ENCODE results near the gene RIMS4. TPM values are rescaled to one million over a fixed set of nuclear protein-coding genes. Genes with fewer than 3 reads are reported as not detected.

Gene RIMS4
- total RNA-seq, 1 donor = 0.36 TPM

- peak within 1 kb of the TSS; percentile 33 for H3K27ac ChIP-seq (ENCODE audit: low read depth, low read length)
- H3K79me2 ChIP-seq (ENCODE audit: insufficient read depth, low read length) = no peaks in the 10 kb centered on the region
- H3K9me3 ChIP-seq (ENCODE audit: low read depth, low read length) = no peaks in the 10 kb centered on the region
- H3K36me3 ChIP-seq (ENCODE audit: insufficient read depth, low read length) = no peaks in the 10 kb centered on the region
- peaks cover 39% of the 10 kb centered on the region for H3K4me1 ChIP-seq (ENCODE audit: insufficient read depth, low read length)
- peak within 1 kb of the TSS; percentile 68 for H3K4me2 ChIP-seq (ENCODE audit: insufficient read depth, low read length)
- no peaks in the 10 kb centered on the region for H4K20me1 ChIP-seq (ENCODE audit: insufficient read depth, low read length)
- peak within 1 kb of the TSS; percentile 66 for H2AFZ ChIP-seq (ENCODE audit: low read length)
- peak within 1 kb of the TSS; percentile 44 for H3K4me3 ChIP-seq (ENCODE audit: insufficient read depth, low read length)
- TF ChIP-seq CTCF (IDR thresholded peaks at IDR 0.05; ENCODE audit: extremely low read depth, low read depth, low read length) = no peak
- no peaks in the 10 kb centered on the region for H3K27me3 ChIP-seq (ENCODE audit: insufficient read depth, low read length)
- DNase-seq (ENCODE audit: insufficient read length, low spot score, missing footprints) = peak; percentile 96
These were observed 95.4 kb downstream of the RIMS4 start, which contains the start of gene CCN5 for GRCh38 chr20:44714701-44715498. Gene CCN5 (plus strand): TSS chr20:44715369. CDS start chr20:44715391, 22 bp downstream.

- Histone ChIP-seq H3K27me3 (ENCODE audit: insufficient read depth, low read length) (no peaks in the 10 kb centered on the region), H3K9me3 (ENCODE audit: low read depth, low read length) (no peaks in the 10 kb centered on the region), H4K20me1 (ENCODE audit: insufficient read depth, low read length) (no peaks in the 10 kb centered on the region), H3K27ac (ENCODE audit: low read depth, low read length) (no peak overlapping the region), H3K4me2 (ENCODE audit: insufficient read depth, low read length) (peak overlapping the region; percentile 68), H3K36me3 (ENCODE audit: insufficient read depth, low read length) (no peaks in the 10 kb centered on the region), H3K4me3 (ENCODE audit: insufficient read depth, low read length) (no peak overlapping the region), H2AFZ (ENCODE audit: low read length) (no peak overlapping the region), H3K4me1 (ENCODE audit: insufficient read depth, low read length) (peaks cover 35% of the 10 kb centered on the region), H3K79me2 (ENCODE audit: insufficient read depth, low read length) (no peaks in the 10 kb centered on the region)
- no peak for TF ChIP-seq CTCF (IDR thresholded peaks at IDR 0.05; ENCODE audit: extremely low read depth, low read depth, low read length)
- no peak for DNase-seq (ENCODE audit: insufficient read length, low spot score, missing footprints)
These were observed 96.1 kb downstream of the RIMS4 start for GRCh38 chr20:44714102-44714700.

- Histone ChIP-seq H3K27me3 (ENCODE audit: insufficient read depth, low read length) (no peaks in the 10 kb centered on the region), H3K4me3 (ENCODE audit: insufficient read depth, low read length) (no peak overlapping the region), H3K9me3 (ENCODE audit: low read depth, low read length) (no peaks in the 10 kb centered on the region), H2AFZ (ENCODE audit: low read length) (no peak overlapping the region), H3K27ac (ENCODE audit: low read depth, low read length) (no peak overlapping the region), H3K36me3 (ENCODE audit: insufficient read depth, low read length) (no peaks in the 10 kb centered on the region), H4K20me1 (ENCODE audit: insufficient read depth, low read length) (no peaks in the 10 kb centered on the region), H3K4me2 (ENCODE audit: insufficient read depth, low read length) (no peak overlapping the region), H3K79me2 (ENCODE audit: insufficient read depth, low read length) (no peaks in the 10 kb centered on the region), H3K4me1 (ENCODE audit: insufficient read depth, low read length) (peaks cover 43% of the 10 kb centered on the region)
- no peak for TF ChIP-seq CTCF (IDR thresholded peaks at IDR 0.05; ENCODE audit: extremely low read depth, low read depth, low read length)
- no peak for DNase-seq (ENCODE audit: insufficient read length, low spot score, missing footprints)
These were observed 99.1 kb downstream of the RIMS4 start for GRCh38 chr20:44711237-44711636.

- no peak overlapping the region for H3K27ac ChIP-seq (ENCODE audit: low read depth, low read length)
- H3K9me3 ChIP-seq (ENCODE audit: low read depth, low read length) = no peaks in the 10 kb centered on the region
- peaks cover 43% of the 10 kb centered on the region for H3K4me1 ChIP-seq (ENCODE audit: insufficient read depth, low read length)
- no peaks in the 10 kb centered on the region for H3K36me3 ChIP-seq (ENCODE audit: insufficient read depth, low read length)
- H4K20me1 ChIP-seq (ENCODE audit: insufficient read depth, low read length) = no peaks in the 10 kb centered on the region
- no peak for TF ChIP-seq CTCF (IDR thresholded peaks at IDR 0.05; ENCODE audit: extremely low read depth, low read depth, low read length)
- H3K27me3 ChIP-seq (ENCODE audit: insufficient read depth, low read length) = no peaks in the 10 kb centered on the region
- no peak for DNase-seq (ENCODE audit: insufficient read length, low spot score, missing footprints)
- no peak overlapping the region for H3K4me3 ChIP-seq (ENCODE audit: insufficient read depth, low read length)
- H3K79me2 ChIP-seq (ENCODE audit: insufficient read depth, low read length) = no peaks in the 10 kb centered on the region
- H3K4me2 ChIP-seq (ENCODE audit: insufficient read depth, low read length) = no peak overlapping the region
- no peak overlapping the region for H2AFZ ChIP-seq (ENCODE audit: low read length)
These were observed 100.5 kb downstream of the RIMS4 start for GRCh38 chr20:44709797-44710196.

All from osteoblast (primary cell).